ENCODE measurements around the gene FAM9B.
"Not testable (repeated sequence)": the region's sequence is repeated elsewhere in the genome, so short reads cannot be mapped to it uniquely, and the experiment has no call there.

FAM9B gene

DNA sequence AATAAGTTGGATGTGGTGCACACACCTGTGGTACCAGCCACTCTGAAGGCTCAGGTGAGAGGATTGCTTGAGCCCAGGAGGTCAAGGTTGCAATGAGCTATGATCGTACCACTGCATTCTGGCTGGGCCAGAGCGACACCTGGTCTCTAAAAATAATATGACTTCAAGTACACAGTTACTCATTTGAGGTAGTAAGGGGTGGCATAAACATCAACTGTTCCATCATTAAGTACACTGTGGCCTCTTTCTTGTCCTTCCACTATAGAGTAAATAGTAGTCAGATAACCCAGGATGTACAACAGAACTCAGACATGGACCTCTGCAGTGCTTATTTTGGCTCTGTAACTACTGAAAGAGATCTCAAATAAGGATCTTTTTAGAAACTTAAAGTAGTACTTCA lies 10.6 kb downstream of the FAM9B start:
- H3K4me3 Mint-ChIP-seq, result no peak overlapping the region
- no peaks in the 10 kb centered on the region for H3K9me3 Mint-ChIP-seq (ENCODE audit: low read depth)
- H3K27me3 Mint-ChIP-seq, result no peaks in the 10 kb centered on the region
- no peaks in the 10 kb centered on the region for H3K4me1 Mint-ChIP-seq (ENCODE audit: low read depth)
- H3K27ac Mint-ChIP-seq, result no peak overlapping the region
- no peaks in the 10 kb centered on the region for H3K36me3 Mint-ChIP-seq

DNA sequence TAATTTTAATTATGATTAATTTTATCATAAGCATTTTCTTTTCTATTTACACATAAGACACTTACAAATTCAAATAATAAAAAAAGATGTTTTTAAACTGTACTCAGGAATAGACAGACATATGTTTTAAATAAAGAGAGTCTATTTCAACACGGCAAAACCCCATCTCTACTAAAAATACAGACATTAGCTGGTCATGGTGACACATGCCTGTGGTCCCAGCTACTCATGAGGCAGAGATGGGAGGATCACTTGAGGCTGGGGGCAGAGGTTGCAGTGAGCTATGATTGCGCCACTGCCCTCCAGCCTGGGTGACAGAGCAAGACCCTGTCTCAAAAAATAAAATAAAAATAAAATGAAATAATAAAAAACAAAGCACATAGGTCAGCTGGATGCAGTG lies 14.8 kb downstream of the FAM9B start:
- H3K27ac Mint-ChIP-seq, result no peak overlapping the region

GRCh38 chrX:9018332-9018731 lies 15.6 kb downstream of the FAM9B start:
- not testable (repeated sequence) for H3K27me3 Mint-ChIP-seq; H3K4me1 Mint-ChIP-seq (ENCODE audit: low read depth); H3K9me3 Mint-ChIP-seq (ENCODE audit: low read depth); H3K27ac Mint-ChIP-seq; H3K36me3 Mint-ChIP-seq; H3K4me3 Mint-ChIP-seq

More for the DNA sequence above, 14.8 kb downstream of the FAM9B start:
- Mint-ChIP-seq H3K4me3 (no peak overlapping the region), H3K36me3 (no peaks in the 10 kb centered on the region), H3K4me1 (ENCODE audit: low read depth) (no peaks in the 10 kb centered on the region), H3K9me3 (ENCODE audit: low read depth) (no peaks in the 10 kb centered on the region), H3K27me3 (no peaks in the 10 kb centered on the region)

GRCh38 chrX:9003041-9003440 lies 30.9 kb downstream of the FAM9B start:
- H3K9me3 Mint-ChIP-seq (ENCODE audit: low read depth), result no peaks in the 10 kb centered on the region
- peaks cover 17% of the 10 kb centered on the region for H3K4me1 Mint-ChIP-seq (ENCODE audit: low read depth)
- H3K4me3 Mint-ChIP-seq, result no peak overlapping the region
- no peaks in the 10 kb centered on the region for H3K27me3 Mint-ChIP-seq
- no peaks in the 10 kb centered on the region for H3K36me3 Mint-ChIP-seq
- H3K27ac Mint-ChIP-seq, result no peak overlapping the region

GRCh38 chrX:8988446-8988845 lies 45.5 kb downstream of the FAM9B start:
- Mint-ChIP-seq H3K4me3 (no peak overlapping the region), H3K27me3 (no peaks in the 10 kb centered on the region)

DNA sequence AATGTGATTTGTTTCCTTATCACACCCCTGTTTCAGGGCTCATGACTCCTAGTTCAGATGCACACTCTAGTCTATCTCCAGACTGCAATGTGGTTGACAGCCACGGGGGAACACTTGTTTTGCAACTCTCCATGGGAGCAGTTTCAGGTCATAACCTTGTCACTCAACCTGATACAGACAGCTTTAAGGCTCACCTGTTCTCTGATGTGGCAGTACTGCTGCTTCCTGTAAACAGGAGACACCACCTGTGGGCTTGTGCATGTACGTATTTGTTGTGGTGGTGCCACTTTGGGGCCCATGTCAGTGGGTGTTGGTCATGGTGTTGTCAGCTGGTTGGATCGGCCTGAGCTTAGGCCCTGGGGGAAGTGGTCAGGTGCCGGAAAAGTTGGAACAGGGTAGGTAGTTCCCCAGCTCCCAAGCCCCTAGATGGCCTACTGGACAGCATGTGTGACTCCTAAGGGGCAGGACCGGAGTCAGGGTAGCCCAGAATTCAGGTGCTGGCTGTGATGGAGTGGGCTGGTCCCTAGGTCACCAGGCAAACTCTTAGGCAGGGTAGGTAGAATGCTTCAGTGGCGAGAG lies 46.2 kb downstream of the FAM9B start:
- Mint-ChIP-seq H3K36me3 (no peaks in the 10 kb centered on the region), H3K27ac (peak overlapping the region; percentile 66), H3K27me3 (no peaks in the 10 kb centered on the region), H3K4me1 (ENCODE audit: low read depth) (peaks cover 28% of the 10 kb centered on the region), H3K9me3 (ENCODE audit: low read depth) (no peaks in the 10 kb centered on the region), H3K4me3 (peak overlapping the region; percentile 17)

More at GRCh38 chrX:8988446-8988845, 45.5 kb downstream of the FAM9B start:
- Mint-ChIP-seq H3K36me3 (no peaks in the 10 kb centered on the region), H3K9me3 (ENCODE audit: low read depth) (no peaks in the 10 kb centered on the region), H3K4me1 (ENCODE audit: low read depth) (peaks cover 28% of the 10 kb centered on the region), H3K27ac (no peak overlapping the region)

DNA sequence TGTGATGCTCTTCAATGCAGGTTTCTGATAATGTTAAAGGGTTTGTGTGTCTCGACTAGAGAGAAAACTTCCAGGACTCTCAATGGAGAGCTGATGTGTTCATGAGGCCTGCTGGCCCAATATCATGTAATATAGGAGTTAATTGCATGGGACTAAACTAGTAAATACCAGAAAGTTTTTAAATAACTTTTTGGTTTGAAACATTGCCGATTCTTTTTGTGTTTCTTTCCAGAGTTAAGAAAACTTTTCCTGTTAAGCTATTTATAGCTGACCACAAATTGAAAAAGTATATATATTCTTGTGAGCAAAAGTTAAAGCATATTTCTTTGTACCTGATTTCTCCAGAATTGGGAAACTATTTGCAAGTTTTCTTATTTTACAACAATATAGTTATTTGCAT lies 49.7 kb downstream of the FAM9B start:
- Mint-ChIP-seq H3K4me1 (ENCODE audit: low read depth) (peaks cover 34% of the 10 kb centered on the region), H3K27me3 (no peaks in the 10 kb centered on the region), H3K36me3 (no peaks in the 10 kb centered on the region), H3K27ac (no peak overlapping the region), H3K4me3 (no peak overlapping the region), H3K9me3 (ENCODE audit: low read depth) (no peaks in the 10 kb centered on the region)

DNA sequence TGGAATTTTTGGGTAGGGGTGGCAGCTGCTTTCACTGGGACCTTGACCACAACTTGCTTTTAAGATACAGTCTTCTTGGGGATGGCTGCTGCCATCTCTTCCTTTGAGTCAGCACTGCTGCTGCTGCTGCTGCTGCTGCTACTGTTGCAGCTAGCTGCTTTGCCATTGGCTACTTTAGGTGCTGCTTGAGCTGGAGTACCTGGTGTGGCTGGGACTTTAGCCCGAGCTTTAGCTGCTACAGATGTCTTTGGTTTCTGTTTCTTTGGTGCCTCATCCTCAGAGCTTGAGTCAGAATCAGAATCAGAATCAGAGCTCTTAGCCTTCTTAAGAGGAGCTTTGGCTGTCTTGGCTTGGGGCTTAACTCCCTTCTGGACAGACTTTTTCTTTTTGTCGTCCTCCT lies 52.2 kb downstream of the FAM9B start:
- H3K27ac Mint-ChIP-seq, result no peak overlapping the region
- H3K4me1 Mint-ChIP-seq (ENCODE audit: low read depth), result peaks cover 17% of the 10 kb centered on the region
- no peaks in the 10 kb centered on the region for H3K9me3 Mint-ChIP-seq (ENCODE audit: low read depth)
- H3K36me3 Mint-ChIP-seq, result no peaks in the 10 kb centered on the region
- H3K27me3 Mint-ChIP-seq, result no peaks in the 10 kb centered on the region
- no peak overlapping the region for H3K4me3 Mint-ChIP-seq

DNA sequence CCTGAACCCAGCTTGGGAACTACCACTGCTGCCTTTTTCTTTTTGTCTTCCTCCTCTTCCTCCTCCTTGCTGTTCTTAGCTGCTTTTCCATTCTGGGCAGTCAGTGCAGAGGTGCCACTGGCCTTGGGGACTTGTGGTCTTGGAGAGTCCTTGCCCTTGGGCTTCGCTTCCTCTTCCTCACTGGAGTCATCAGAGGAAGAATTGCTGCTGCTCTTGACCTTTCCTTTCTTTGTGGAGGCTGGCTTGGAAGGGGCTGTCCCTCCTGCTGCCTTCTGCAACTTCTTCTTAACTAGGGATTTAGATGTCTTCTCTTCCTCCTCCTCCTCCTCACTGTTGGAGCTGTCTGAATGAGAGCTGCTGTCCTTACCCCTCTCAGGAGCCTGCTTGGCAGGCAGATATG lies 53.2 kb downstream of the FAM9B start:
- Mint-ChIP-seq H3K4me1 (ENCODE audit: low read depth) (peaks cover 8% of the 10 kb centered on the region), H3K36me3 (no peaks in the 10 kb centered on the region), H3K27me3 (no peaks in the 10 kb centered on the region), H3K27ac (no peak overlapping the region), H3K4me3 (no peak overlapping the region), H3K9me3 (ENCODE audit: low read depth) (no peaks in the 10 kb centered on the region)
